ENCODE measurements around the gene GPX4. TPM values are rescaled to one million over a fixed set of nuclear protein-coding genes. Genes with fewer than 3 reads are reported as not detected.

GPX4 gene
- total and polyA plus RNA-seq, 2 of the 13 experiments (the other 11 are each of a cell fraction or from before 2014, with no cell fraction given): 535 to 613 TPM

GRCh38 chr19:1103708-1104310, at the start of gene GPX4 (continued):
- TF ChIP-seq, protein P1, sequence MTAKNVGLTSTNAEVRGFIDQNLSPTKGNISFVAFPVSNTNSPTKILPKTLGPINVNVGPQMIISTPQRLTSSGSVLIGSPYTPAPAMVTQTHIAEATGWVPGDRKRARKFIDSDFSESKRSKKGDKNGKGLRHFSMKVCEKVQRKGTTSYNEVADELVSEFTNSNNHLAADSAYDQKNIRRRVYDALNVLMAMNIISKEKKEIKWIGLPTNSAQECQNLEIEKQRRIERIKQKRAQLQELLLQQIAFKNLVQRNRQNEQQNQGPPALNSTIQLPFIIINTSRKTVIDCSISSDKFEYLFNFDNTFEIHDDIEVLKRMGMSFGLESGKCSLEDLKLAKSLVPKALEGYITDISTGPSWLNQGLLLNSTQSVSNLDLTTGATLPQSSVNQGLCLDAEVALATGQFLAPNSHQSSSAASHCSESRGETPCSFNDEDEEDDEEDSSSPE (CRISPR knock-in tag; IDR thresholded peaks at IDR 0.05): peak; percentile 89
- TF ChIP-seq, protein P2, sequence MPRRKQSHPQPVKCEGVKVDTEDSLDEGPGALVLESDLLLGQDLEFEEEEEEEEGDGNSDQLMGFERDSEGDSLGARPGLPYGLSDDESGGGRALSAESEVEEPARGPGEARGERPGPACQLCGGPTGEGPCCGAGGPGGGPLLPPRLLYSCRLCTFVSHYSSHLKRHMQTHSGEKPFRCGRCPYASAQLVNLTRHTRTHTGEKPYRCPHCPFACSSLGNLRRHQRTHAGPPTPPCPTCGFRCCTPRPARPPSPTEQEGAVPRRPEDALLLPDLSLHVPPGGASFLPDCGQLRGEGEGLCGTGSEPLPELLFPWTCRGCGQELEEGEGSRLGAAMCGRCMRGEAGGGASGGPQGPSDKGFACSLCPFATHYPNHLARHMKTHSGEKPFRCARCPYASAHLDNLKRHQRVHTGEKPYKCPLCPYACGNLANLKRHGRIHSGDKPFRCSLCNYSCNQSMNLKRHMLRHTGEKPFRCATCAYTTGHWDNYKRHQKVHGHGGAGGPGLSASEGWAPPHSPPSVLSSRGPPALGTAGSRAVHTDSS (CRISPR knock-in tag; conservative IDR thresholded peaks at IDR 0.05): no peak
- TF ChIP-seq IRF9 (CRISPR knock-in tag; IDR thresholded peaks at IDR 0.05; ENCODE audit: borderline replicate concordance): peak; percentile 89; the same call in 1 of the 2 replicates
- TF ChIP-seq HOXA7 (CRISPR knock-in tag; IDR thresholded peaks at IDR 0.05): no peak
- no peak for TF ChIP-seq ZNF367 (CRISPR knock-in tag; IDR thresholded peaks at IDR 0.05; ENCODE audit: borderline replicate concordance)
- TF ChIP-seq ZBTB7A (CRISPR knock-in tag; IDR thresholded peaks at IDR 0.05): peak; percentile 90; the same call in 1 of the 2 replicates
- TF ChIP-seq CEBPG (CRISPR knock-in tag; IDR thresholded peaks at IDR 0.05): no peak
- no peak for TF ChIP-seq ZC3H13 (CRISPR knock-in tag; IDR thresholded peaks at IDR 0.05)
- TF ChIP-seq PHF20 (CRISPR knock-in tag; IDR thresholded peaks at IDR 0.05): peak; percentile 48; the same call in 1 of the 2 replicates
- TF ChIP-seq, protein P3, sequence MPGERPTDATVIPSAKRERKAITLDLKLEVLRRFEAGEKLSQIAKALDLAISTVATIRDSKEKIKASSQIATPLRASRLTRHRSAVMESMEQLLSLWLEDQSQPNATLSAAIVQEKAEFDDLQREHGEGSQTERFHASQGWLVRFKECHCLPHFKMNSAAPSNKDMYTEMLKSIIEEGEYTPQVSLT (CRISPR knock-in tag; IDR thresholded peaks at IDR 0.05; ENCODE audit: borderline replicate concordance, low read depth): no peak; the same call in 1 of the 2 replicates
- peak; percentile 31; the same call in 1 of the 2 replicates for TF ChIP-seq GATA4 (IDR thresholded peaks at IDR 0.05; ENCODE audit: borderline replicate concordance, low read depth)
- TF ChIP-seq IKZF5 (CRISPR knock-in tag; IDR thresholded peaks at IDR 0.05): no peak
- no peak; the same call in 1 of the 2 replicates for TF ChIP-seq ATF2 (CRISPR knock-in tag; IDR thresholded peaks at IDR 0.05)
- peak; percentile 80 for TF ChIP-seq HNRNPK (IDR thresholded peaks at IDR 0.05; ENCODE audit: low read depth, low read length, poor library complexity, severe bottlenecking)
- TF ChIP-seq, protein P4, sequence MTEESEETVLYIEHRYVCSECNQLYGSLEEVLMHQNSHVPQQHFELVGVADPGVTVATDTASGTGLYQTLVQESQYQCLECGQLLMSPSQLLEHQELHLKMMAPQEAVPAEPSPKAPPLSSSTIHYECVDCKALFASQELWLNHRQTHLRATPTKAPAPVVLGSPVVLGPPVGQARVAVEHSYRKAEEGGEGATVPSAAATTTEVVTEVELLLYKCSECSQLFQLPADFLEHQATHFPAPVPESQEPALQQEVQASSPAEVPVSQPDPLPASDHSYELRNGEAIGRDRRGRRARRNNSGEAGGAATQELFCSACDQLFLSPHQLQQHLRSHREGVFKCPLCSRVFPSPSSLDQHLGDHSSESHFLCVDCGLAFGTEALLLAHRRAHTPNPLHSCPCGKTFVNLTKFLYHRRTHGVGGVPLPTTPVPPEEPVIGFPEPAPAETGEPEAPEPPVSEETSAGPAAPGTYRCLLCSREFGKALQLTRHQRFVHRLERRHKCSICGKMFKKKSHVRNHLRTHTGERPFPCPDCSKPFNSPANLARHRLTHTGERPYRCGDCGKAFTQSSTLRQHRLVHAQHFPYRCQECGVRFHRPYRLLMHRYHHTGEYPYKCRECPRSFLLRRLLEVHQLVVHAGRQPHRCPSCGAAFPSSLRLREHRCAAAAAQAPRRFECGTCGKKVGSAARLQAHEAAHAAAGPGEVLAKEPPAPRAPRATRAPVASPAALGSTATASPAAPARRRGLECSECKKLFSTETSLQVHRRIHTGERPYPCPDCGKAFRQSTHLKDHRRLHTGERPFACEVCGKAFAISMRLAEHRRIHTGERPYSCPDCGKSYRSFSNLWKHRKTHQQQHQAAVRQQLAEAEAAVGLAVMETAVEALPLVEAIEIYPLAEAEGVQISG (CRISPR knock-in tag; IDR thresholded peaks at IDR 0.05): no peak; the same call in 1 of the 2 replicates
- TF ChIP-seq NR3C1 (CRISPR knock-in tag; IDR thresholded peaks at IDR 0.05): no peak
- TF ChIP-seq BRD4 (CRISPR knock-in tag; IDR thresholded peaks at IDR 0.05): no peak; the same call in 1 of the 2 replicates
- no peak for TF ChIP-seq ATRX (CRISPR knock-in tag; IDR thresholded peaks at IDR 0.05; ENCODE audit: borderline replicate concordance)
